Muscle of leg (tissue), 11 donors: ENCODE results near the gene SH3RF3. TPM values are rescaled to one million over a fixed set of nuclear protein-coding genes. Genes with fewer than 3 reads are reported as not detected.
A peak's percentile ranks its signal among the peaks of the same experiment; 100 is the strongest.
"Not testable (repeated sequence)": the region's sequence is repeated elsewhere in the genome, so short reads cannot be mapped to it uniquely, and the experiment has no call there.

ENCODE experiments used
- DNase-seq: peaks from one replicate; pipeline ENCODE4 v3.0.0; 2013
- H3K27ac ChIP-seq: one replicate; pipeline ENCODE4 v1.5.1; 2013; ENCODE audit warnings: mild to moderate bottlenecking, low read length, control low read depth
- H3K27me3 ChIP-seq: one replicate; pipeline ENCODE4 v1.6.1; 2013; ENCODE audit warnings: low read length; ENCODE audit not compliant: control insufficient read depth, insufficient read depth
- H3K36me3 ChIP-seq: one replicate; pipeline ENCODE4 v1.6.1; 2013; ENCODE audit warnings: low read length; ENCODE audit not compliant: control insufficient read depth, insufficient read depth
- H3K4me1 ChIP-seq: one replicate; pipeline ENCODE4 v1.6.1; 2013; ENCODE audit warnings: low read length; ENCODE audit not compliant: control insufficient read depth, insufficient read depth
- H3K4me3 ChIP-seq: one replicate; pipeline ENCODE4 v1.5.1; 2013; ENCODE audit warnings: low read length, control low read depth
- H3K9me3 ChIP-seq: replicated peaks from 2 replicates; pipeline ENCODE4 v1.6.1; 2013; ENCODE audit warnings: low read depth, low read length; ENCODE audit not compliant: control insufficient read depth
- WGBS: methylation state at CpG from one replicate; pipeline ENCODE4 v1.1.5; 2013; ENCODE audit warnings: missing lambda C conversion rate; ENCODE audit not compliant: insufficient coverage; 5-methylcytosine and 5-hydroxymethylcytosine counted together
- polyA plus RNA-seq, 8 donors: library from polyadenylated mRNA; unstranded; fragments of 120-200 nt; gene quantifications; one replicate each; pipeline versions ENCODE4 v1.2.1 to v1.2.3, GENCODE V29; 2013; ENCODE audit warnings: inconsistent platforms in 1 of 8, low replicate concordance in 1 of 8; ENCODE audit not compliant: insufficient read length in 8 of 8, insufficient read depth in 1 of 8
- total RNA-seq: library from RNA; stranded (reverse); fragments of 120-200 nt; gene quantifications from one replicate; pipeline ENCODE4 v1.2.4, GENCODE V29; 2013

SH3RF3 gene
- total and polyA plus RNA-seq, 9 donors = 2.7 to 6.8 (median 4.7) TPM

DNA sequence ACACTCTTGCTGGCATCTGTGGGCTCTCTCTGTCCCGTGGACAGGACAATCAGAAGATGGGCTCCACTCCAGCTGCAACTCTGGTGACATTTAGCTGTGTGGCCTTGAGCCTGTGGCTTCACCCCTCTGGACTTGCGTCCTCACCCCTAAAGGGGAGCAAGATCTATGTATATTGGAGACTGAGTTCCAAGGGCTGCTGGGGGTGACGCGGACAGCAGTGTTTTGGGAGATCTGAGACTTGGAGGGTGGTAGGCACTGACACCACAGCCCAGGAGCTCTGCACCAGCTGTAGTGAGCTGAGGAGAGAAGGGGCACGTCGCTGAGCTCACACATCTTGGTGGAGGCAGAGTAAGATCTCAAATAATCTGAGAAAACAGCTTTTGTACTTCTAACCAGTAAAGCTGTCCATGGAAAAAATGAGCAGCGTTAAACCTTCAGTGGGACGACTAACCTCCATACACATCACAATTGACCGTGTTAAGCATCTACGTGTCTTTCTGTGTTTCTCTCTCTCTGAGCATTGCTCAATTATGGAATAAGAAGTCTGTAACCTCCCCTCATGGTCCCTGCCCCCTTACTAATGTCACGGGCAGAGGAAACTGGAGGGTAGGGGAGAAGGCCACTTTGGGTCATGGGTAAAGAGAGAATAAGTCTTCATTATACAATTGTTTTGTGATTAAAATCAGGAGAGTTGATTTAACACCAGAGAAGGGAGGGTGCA lies 85.8 kb downstream of the SH3RF3 start:
- no peak overlapping the region for H3K27ac ChIP-seq
- H3K36me3 ChIP-seq = no peaks in the 10 kb centered on the region
- no peak for DNase-seq
- H3K4me3 ChIP-seq = no peak overlapping the region
- WGBS = 83% methylated on average over 4 of the region's 11 CpGs
- H3K27me3 ChIP-seq = peaks cover 19% of the 10 kb centered on the region
- no peaks in the 10 kb centered on the region for H3K9me3 ChIP-seq
- peaks cover 17% of the 10 kb centered on the region for H3K4me1 ChIP-seq

DNA sequence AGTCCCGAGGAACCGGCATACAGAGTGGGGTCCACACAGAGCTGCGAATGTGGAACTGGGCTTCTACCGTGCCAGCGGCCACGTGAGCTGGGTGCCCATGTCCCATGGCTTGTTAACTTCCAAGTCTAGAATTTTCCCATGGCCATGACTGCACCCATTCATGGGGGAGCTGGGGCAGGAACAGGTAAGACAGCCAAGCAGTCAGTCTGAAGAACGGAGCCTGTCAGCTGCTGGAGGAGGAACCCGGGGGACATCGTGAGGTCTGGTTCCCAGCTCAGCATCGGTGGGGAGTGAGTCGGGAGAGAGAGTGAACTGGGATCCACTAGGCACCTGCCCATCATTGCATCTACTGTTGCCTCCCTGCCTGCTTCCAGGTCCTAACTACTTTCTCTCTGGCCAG lies 86.9 kb downstream of the SH3RF3 start:
- no peak overlapping the region for H3K27ac ChIP-seq
- H3K9me3 ChIP-seq = no peaks in the 10 kb centered on the region
- DNase-seq = no peak
- peaks cover 17% of the 10 kb centered on the region for H3K4me1 ChIP-seq
- H3K27me3 ChIP-seq = peaks cover 17% of the 10 kb centered on the region
- WGBS = 88% methylated on average over 4 of the region's 11 CpGs
- H3K36me3 ChIP-seq = no peaks in the 10 kb centered on the region
- no peak overlapping the region for H3K4me3 ChIP-seq

DNA sequence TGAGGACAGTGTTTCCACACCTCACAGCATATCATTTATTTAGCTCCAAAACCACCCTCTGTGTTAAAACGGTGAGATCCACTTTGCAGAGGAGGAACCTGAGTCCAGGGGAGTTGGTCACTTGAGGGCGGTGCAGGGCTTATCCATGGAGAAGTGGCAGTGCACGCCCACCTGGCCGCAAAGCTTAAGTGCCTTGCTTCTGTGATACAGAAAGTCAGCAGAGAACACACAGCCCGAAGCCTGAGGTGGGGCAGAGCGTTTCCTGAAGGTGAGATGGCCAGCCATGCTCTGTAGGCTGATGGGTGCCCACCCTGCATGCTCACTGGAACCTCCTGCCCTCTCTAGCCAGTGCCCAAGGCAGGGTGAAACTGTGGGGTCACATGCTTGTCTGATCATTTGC lies 87.3 kb downstream of the SH3RF3 start:
- Histone ChIP-seq H3K36me3 (no peaks in the 10 kb centered on the region), H3K27me3 (peaks cover 17% of the 10 kb centered on the region), H3K9me3 (no peaks in the 10 kb centered on the region), H3K4me1 (peaks cover 17% of the 10 kb centered on the region), H3K4me3 (no peak overlapping the region), H3K27ac (no peak overlapping the region)
- WGBS = 88% methylated on average over 6 of the region's 6 CpGs
- no peak for DNase-seq

DNA sequence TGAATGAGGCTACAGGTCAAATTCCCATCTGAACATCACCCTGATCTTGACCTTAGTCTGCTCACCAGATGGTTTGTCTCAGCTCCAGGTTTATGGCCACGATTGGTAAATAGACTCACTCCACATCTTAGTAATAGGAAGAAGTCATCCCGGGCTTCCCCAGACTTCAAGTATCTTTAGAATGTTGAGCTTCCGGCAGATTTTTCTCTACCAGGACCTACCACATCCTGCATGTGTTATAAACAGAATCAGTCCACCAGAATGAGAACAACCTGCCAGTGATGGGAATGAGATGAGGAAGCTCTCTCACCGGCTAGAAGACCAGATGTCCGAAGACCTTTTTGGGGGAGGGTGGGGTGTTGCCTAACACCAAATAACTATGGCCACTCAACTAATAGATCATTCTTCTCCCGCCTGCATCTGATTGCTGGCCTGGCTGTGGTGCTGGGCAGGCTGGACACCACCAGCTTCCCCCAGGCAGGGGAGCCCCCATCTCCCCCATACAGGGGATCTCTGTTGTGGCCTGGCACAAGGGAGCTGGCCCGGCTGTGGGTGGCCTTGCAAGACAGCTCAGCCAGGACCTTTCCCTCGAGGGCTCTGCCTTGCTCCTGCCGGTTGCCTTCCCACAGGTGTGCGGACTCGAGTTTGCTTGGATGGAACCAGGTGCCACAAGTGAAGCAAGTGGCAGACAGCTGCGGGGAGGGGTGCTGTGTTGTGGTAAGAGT lies 88.5 kb downstream of the SH3RF3 start:
- Histone ChIP-seq H3K27me3 (peaks cover 12% of the 10 kb centered on the region), H3K4me1 (peaks cover 17% of the 10 kb centered on the region), H3K27ac (no peak overlapping the region), H3K9me3 (no peaks in the 10 kb centered on the region), H3K36me3 (no peaks in the 10 kb centered on the region), H3K4me3 (no peak overlapping the region)
- DNase-seq = peak; percentile 32
- WGBS = 53% methylated on average over 4 of the region's 12 CpGs

DNA sequence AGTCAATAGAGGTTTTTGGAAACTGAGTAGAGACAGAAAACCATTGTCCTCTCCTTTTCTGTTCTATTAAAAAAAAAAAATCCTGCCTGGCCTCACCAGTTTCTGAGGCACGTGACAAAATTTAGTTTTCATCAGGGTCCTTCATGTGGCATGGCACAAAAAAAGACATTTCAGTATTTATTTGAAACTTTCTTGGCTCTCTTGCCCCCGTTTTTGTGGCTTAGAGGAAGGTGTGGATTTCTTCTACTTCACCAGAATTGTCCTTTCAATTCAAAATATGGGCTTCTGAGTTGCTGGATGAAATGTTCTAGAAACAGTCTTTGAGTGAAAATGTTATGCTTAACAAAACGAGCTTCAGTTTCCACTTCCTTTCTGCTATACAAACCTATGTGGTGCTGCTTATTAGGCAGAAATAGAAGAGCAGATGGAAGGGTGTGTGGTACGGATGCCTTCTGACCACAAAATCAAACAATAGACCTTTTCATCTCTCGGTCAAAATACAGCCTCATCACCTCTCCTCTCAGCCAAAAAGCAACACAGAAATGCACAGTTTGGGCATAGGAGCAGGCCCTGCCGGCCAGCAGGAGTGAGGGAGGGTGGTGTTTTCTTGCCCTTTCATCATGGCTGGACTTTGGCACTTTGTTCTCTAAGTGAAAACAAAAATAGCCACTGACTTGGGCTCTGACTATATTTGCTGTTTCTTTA lies 89.2 kb downstream of the SH3RF3 start:
- H3K27ac ChIP-seq = no peak overlapping the region
- H3K4me1 ChIP-seq = peaks cover 17% of the 10 kb centered on the region
- no peaks in the 10 kb centered on the region for H3K36me3 ChIP-seq
- H3K9me3 ChIP-seq = no peaks in the 10 kb centered on the region
- DNase-seq = peak; percentile 43
- peaks cover 9% of the 10 kb centered on the region for H3K27me3 ChIP-seq
- H3K4me3 ChIP-seq = no peak overlapping the region
- 80% methylated on average over 1 of the region's 6 CpGs for WGBS

DNA sequence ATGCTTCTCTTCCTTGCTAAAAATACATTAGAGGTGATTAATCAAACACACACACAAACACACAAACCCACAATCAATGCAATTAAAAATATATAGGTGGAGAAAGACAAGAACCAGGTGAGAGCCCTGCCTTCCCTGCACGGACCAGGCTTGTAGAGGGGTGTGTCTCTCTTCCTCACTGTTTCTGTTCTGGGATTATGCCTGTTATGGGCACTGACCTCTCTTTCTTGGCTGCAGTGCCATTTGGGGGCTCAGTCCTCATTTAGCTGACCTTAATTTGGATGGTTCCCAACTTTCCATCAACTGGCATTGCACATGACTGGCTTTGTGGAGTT lies 89.8 kb downstream of the SH3RF3 start:
- H3K9me3 ChIP-seq = no peaks in the 10 kb centered on the region
- no peak for DNase-seq
- H3K27me3 ChIP-seq = peaks cover 6% of the 10 kb centered on the region
- peaks cover 13% of the 10 kb centered on the region for H3K4me1 ChIP-seq
- no CpG with 5 or more reads among the region's 1 CpG for WGBS
- H3K36me3 ChIP-seq = no peaks in the 10 kb centered on the region
- H3K4me3 ChIP-seq = no peak overlapping the region
- no peak overlapping the region for H3K27ac ChIP-seq

DNA sequence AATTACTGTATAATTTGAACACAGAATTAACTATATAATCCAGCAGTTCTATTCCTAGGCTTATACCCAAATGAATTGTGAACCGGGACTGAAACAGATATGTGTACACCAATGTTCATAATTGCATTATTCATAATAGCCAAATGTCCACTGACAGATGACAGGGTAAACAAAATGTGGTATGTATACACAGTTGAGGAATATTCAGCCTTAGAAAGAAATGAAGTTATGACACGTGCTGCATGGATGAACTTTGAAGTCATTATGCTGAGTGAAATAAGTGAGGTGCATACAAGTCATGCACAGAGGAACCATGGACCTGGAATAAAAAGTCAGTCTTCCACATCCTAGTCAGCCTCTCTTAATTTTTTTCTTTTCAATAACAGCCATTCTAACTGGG lies 91.9 kb downstream of the SH3RF3 start:
- peaks cover 9% of the 10 kb centered on the region for H3K4me1 ChIP-seq
- H3K27me3 ChIP-seq = peaks cover 2% of the 10 kb centered on the region
- WGBS = no CpG with 5 or more reads among the region's 2 CpGs
- H3K27ac ChIP-seq = no peak overlapping the region
- no peak for DNase-seq
- H3K9me3 ChIP-seq = no peaks in the 10 kb centered on the region
- no peak overlapping the region for H3K4me3 ChIP-seq
- H3K36me3 ChIP-seq = no peaks in the 10 kb centered on the region

DNA sequence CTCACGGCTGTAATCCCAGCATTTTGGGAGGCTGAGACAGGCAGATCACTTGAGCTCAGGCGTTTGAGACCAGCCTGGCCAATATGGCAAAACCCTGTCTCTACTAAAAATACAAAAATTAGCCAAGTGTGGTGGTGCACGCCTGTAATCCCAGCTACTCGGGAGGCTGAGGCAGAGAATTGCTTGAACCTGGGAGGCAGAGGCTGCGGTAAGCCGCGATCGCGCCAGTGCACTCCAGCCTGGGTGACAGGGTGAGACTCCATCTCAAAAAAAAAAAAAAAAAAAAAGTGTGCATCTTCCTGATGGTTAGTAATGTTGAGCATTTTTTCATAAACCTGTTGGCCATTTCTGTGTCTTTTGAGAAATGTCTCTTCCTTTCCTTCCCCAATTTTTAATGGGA lies 92.3 kb downstream of the SH3RF3 start:
- H3K27ac ChIP-seq, DNase-seq, H3K4me3 ChIP-seq, H3K9me3 ChIP-seq, H3K36me3 ChIP-seq, H3K27me3 ChIP-seq, H3K4me1 ChIP-seq: not testable (repeated sequence)
- WGBS = 80% methylated on average over 1 of the region's 9 CpGs

DNA sequence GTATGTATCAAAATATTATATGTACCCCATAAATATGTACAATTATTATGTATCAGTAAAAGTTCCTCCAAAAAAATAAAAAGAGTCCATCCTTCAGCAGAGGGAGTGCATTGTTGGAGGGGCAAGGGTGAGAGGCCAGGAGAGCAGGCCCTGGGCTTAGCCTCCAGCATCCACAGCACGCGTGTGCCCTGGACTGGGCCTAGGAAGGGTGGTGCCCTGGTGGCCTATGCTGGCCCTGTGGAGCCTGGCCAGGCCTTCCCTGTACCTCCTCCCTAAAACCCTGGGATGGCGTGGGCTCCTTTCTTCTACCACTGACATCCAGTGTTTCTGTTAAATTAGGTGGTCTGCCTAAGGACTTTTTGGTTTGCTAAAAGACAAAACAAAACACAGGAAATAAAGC lies 93.4 kb downstream of the SH3RF3 start:
- DNase-seq = no peak
- no peak overlapping the region for H3K4me3 ChIP-seq
- WGBS = 95% methylated on average over 2 of the region's 3 CpGs
- peaks cover 9% of the 10 kb centered on the region for H3K4me1 ChIP-seq
- H3K36me3 ChIP-seq = no peaks in the 10 kb centered on the region
- peaks cover 2% of the 10 kb centered on the region for H3K27me3 ChIP-seq
- no peaks in the 10 kb centered on the region for H3K9me3 ChIP-seq
- no peak overlapping the region for H3K27ac ChIP-seq

DNA sequence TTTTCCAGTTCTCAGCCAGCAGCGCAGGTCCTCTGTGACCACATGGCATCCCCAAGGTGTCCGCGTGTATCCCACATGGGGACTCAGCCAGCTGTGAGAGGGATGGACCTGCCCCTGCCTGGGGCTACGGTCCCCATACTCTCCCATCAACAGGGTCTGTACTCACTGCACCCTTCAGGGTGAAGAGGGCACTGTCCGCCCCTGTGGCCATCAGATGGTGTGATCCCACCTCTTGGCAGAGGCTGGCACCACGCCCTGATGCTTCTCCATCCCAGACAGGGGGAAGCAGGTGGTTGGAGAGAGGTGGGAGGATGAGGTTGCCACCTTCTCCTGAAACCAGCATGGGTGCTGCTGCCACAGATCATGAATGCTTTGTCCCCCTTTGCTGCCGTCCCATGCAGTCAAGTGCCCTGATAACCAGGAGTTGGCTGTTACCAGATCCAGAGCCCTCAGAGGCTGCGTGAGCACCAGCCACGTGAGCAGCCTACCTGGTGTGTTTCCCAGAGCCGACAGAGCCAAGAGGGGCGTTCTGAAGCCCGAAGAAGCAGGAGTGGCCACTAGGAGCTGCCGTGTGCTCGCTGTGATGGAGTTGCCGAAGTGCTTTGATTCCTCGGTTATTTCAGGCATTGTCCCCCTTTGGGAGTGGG lies 93.9 kb downstream of the SH3RF3 start:
- 55% methylated on average over 14 of the region's 16 CpGs for WGBS
- Histone ChIP-seq H3K27ac (no peak overlapping the region), H3K36me3 (no peaks in the 10 kb centered on the region), H3K4me1 (peaks cover 4% of the 10 kb centered on the region), H3K27me3 (no peaks in the 10 kb centered on the region), H3K9me3 (no peaks in the 10 kb centered on the region), H3K4me3 (no peak overlapping the region)
- no peak for DNase-seq
